Fibroblast of villous mesenchyme (primary cell): ENCODE measurements around the gene ITGA6. TPM values are rescaled to one million over a fixed set of nuclear protein-coding genes. Genes with fewer than 3 reads are reported as not detected.
"Not testable (repeated sequence)": the region's sequence is repeated elsewhere in the genome, so short reads cannot be mapped to it uniquely, and the experiment has no call there.

Experiments used
- DNase-seq: peaks from one replicate; pipeline ENCODE4 v3.0.0-alpha.2; 2010; ENCODE audit warnings: low read depth
- H3K4me3 ChIP-seq: 2 replicates; pipeline ENCODE4 v1.5.1; 2011; ENCODE audit warnings: low read depth, mild to moderate bottlenecking, low read length
- total RNA-seq: library from RNA; depleted of rRNA; stranded (reverse); fragments of >200 nt; gene quantifications from 2 replicates; pipeline ENCODE4 v1.2.3, GENCODE V29; 2012
- TF ChIP-seq, protein P1 (sequence below): IDR thresholded peaks from 2 replicates; pipeline ENCODE4 v1.5.1; 2012; ENCODE audit warnings: low read depth, mild to moderate bottlenecking, low read length; ENCODE audit not compliant: insufficient read depth

ITGA6 gene
- total RNA-seq, 1 donor, result 131 TPM

DNA sequence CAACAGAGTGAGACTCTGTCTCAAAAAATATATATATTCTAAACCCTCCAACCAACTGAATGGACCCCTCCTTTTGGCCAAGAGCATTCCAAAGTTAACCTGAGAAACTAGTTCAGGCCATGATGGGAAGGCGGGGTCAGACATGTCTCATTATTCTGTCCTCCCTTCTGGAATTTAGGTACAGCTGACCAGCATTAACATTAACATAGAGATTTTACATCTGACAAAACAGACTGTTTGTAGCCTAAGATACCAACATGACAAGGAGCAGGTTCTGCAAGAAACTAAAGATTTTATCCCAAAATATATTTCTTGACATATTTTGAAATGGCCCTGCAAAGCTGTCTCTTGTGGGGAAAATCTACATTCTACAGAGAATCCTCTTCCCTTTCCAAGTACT, 121.7 kb downstream of the ITGA6 start:
- DNase-seq, result no peak
- TF ChIP-seq, protein P1, sequence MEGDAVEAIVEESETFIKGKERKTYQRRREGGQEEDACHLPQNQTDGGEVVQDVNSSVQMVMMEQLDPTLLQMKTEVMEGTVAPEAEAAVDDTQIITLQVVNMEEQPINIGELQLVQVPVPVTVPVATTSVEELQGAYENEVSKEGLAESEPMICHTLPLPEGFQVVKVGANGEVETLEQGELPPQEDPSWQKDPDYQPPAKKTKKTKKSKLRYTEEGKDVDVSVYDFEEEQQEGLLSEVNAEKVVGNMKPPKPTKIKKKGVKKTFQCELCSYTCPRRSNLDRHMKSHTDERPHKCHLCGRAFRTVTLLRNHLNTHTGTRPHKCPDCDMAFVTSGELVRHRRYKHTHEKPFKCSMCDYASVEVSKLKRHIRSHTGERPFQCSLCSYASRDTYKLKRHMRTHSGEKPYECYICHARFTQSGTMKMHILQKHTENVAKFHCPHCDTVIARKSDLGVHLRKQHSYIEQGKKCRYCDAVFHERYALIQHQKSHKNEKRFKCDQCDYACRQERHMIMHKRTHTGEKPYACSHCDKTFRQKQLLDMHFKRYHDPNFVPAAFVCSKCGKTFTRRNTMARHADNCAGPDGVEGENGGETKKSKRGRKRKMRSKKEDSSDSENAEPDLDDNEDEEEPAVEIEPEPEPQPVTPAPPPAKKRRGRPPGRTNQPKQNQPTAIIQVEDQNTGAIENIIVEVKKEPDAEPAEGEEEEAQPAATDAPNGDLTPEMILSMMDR, result no peak
- no peak overlapping the region for H3K4me3 ChIP-seq

DNA sequence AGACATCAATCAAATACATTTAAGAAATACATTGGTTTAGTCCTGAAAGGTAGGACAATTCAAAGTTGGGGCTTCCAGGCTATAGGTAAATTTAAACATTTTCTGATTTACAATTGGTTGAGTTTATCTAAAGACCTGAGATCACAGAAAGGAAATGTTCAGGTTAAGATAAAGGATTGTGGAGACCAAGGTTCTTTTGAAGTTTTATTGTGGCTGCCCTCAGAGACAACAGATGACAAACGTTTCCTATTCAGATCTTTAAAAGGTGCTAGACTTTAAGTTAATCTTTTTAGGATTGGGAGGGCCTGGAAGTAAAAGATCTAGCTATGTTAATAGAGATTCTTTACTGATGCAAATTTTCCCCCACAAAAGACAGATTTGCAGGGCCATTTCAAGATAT, 122.4 kb downstream of the ITGA6 start:
- DNase-seq, H3K4me3 ChIP-seq: not testable (repeated sequence)

DNA sequence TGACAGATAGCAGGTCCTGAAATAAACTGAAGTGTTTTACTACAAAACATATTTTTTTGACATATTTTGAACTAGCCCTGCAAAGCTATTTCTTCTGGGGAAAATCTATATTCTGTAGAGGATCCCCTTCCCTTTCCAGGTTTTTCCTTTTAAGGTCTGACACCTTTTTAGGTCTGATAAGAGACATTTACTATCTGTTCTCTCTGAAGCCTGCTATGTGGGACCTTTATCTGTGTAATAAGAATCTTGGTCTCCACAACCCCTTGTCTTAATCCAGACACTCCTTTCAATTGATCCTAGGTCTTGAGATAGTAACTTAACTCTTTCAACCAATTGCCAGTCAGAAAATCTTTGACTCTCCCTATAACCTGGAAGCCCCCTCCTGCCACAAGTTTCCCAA, 123.0 kb downstream of the ITGA6 start:
- no peak overlapping the region for H3K4me3 ChIP-seq

DNA sequence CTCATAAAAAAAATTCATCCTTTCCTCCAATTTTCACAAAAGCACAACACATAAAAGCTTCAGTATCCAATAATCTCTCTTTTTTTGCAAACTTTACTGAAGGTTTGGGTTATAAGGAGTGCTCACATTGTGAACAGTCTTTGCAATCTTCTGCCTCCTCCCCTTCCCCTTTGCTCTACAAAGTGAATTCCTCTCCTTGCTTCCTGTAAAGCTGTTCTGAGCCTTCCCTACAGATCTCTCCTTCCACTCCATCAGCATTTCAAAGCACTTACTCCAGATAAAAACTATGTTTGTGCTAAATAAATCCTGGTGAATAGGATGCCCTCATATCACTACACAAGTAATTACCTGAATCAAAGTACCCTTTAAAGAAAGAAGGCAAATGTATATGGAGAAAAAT, 123.9 kb downstream of the ITGA6 start:
- TF ChIP-seq, protein P1, result no peak
- no peak for DNase-seq
- no peak overlapping the region for H3K4me3 ChIP-seq

More for the DNA sequence above, 123.0 kb downstream of the ITGA6 start:
- DNase-seq, result no peak
- TF ChIP-seq, protein P1, result no peak

DNA sequence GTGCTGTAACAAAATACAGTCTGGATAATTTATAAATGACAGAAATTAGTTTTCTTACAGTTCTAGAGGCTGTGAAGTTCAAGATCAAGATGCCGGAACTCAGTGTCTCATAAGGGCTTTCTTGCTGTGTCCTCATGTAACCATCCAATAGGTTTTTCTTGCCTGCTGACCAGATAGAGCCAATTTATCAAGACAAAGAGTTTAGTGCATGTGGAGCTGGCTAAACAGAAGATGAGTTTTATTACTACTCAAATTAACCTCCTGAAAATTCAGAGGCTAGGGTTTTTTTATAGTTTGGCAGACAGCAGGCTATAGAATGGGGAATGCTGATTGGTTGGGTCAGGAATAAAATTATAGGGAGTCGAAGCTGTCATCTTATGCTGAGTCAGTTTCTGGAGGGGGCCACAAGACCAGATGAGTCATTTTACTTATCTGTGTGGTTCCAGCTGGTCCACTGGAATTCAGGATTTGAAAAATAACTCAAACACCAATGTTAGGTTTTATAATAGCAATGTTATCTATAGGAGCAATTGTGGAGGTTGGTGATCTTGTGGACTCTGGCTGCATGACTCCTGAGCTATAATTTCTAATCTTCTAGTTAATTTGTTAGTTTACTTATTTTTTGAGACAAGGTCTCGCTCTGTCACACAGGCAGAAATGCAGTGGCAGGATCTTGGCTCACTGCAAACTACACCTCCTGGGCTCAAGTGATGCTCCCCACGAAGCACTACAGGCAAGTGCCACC, 125.3 kb downstream of the ITGA6 start:
- TF ChIP-seq, protein P1, result no peak
- no peak overlapping the region for H3K4me3 ChIP-seq
- DNase-seq, result peak; percentile 89

DNA sequence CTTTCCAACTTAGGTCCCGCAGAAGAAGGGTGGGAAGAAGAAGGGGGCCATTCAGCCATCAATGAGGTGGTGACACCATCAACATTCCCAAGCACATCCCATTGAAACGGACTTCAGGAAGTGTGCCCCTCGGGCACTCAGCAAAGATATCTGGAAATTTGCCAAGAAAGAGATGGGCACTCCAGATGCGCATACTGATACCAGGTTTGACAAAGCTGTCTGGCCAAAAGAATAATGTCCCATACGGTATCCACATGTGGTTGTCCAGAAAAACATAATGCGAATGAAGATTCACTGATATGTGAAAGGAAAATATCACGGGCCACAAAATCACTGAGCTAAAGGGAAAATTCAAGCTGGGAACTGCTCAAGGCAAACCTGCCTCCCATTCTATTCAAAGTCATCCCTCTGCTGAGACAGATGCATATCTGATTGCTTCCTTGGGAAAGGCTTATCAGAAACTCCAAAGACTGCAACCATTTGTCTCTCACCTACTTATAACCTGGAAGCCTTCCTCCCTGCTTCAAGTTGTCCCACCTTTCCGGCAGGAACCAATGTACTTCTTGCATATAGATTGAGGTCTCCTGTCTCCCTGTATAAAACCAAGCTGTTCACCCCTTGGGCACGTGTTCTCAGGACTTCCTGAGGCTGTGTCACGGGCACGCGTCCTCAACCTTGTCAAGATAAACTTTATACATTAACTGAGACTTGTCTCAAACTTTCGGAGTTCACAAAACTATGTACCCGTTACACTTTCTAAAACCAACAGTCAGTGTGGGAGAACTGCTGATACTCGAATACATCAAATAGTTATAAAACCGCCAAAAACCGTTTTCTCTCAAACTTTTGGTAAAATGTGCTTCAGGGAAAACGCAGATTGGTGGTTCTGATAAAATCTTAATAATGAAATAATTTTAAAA, 127.2 kb downstream of the ITGA6 start:
- peak overlapping the region; percentile 86 for H3K4me3 ChIP-seq
- TF ChIP-seq, protein P1, result no peak

DNA sequence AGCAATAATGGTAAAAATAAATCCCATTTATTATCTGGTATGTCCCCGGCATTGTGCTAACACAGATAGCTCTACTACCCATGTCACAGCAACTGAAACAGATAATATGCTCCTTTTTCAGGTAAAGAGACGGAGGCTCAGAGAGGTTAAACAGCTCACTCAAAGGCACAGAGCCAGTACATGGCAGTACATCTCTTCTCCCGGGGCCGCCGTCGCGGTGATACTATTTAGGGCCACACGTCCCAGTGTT, 127.8 kb downstream of the ITGA6 start:
- no peak for DNase-seq
- H3K4me3 ChIP-seq, result peak overlapping the region; percentile 86
- TF ChIP-seq, protein P1, result no peak

More for the DNA sequence above, 127.2 kb downstream of the ITGA6 start:
- DNase-seq, result no peak
